GM19438 (cell line): ENCODE results near the gene LPP.

Source experiments
- ATAC-seq: cut with Tn5 transposase; IDR thresholded peaks from one replicate; pipeline ENCODE4 v1.9.1; 2021; ENCODE audit warnings: low read depth; ENCODE audit not compliant: unreplicated experiment

LPP gene

GRCh38 chr3:188320757-188321156 is 166.8 kb downstream of the LPP start:
- ATAC-seq = no peak

- ATAC-seq = no peak
Measured at GRCh38 chr3:188321258-188321657, 167.3 kb downstream of the LPP start.

GRCh38 chr3:188322135-188322887 is 168.4 kb downstream of the LPP start:
- no peak for ATAC-seq

GRCh38 chr3:188323067-188323842 is 169.3 kb downstream of the LPP start:
- ATAC-seq = no peak

GRCh38 chr3:188326111-188326510 is 172.2 kb downstream of the LPP start:
- ATAC-seq = no peak

GRCh38 chr3:188326968-188327367 is 173.0 kb downstream of the LPP start:
- ATAC-seq = no peak

- ATAC-seq = no peak
Measured at GRCh38 chr3:188327433-188327832, 173.5 kb downstream of the LPP start.

GRCh38 chr3:188330138-188330537 is 176.2 kb downstream of the LPP start:
- no peak for ATAC-seq

- no peak for ATAC-seq
Measured at GRCh38 chr3:188331166-188331565, 177.2 kb downstream of the LPP start.

- ATAC-seq = no peak
Measured at GRCh38 chr3:188332085-188332484, 178.1 kb downstream of the LPP start.

- ATAC-seq = no peak
Measured at GRCh38 chr3:188335656-188336055, 181.7 kb downstream of the LPP start.

- no peak for ATAC-seq
Measured at GRCh38 chr3:188336178-188336577, 182.2 kb downstream of the LPP start.

- no peak for ATAC-seq
Measured at GRCh38 chr3:188337232-188337631, 183.3 kb downstream of the LPP start.

GRCh38 chr3:188338086-188338485 is 184.1 kb downstream of the LPP start:
- no peak for ATAC-seq

GRCh38 chr3:188339410-188340295 is 185.7 kb downstream of the LPP start:
- ATAC-seq = no peak

- ATAC-seq = no peak
Measured at GRCh38 chr3:188341501-188341900, 187.5 kb downstream of the LPP start.

GRCh38 chr3:188342991-188343732 is 189.2 kb downstream of the LPP start:
- ATAC-seq = no peak

GRCh38 chr3:188343894-188344293 is 189.9 kb downstream of the LPP start:
- no peak for ATAC-seq

- no peak for ATAC-seq
Measured at GRCh38 chr3:188345223-188345622, 191.3 kb downstream of the LPP start.
